Endothelial cell of umbilical vein (primary cell): Measurements from ENCODE around the gene C4BPA. TPM values are rescaled to one million over a fixed set of nuclear protein-coding genes. Genes with fewer than 3 reads are reported as not detected.

Source experiments
- BruUV-seq: library from RNA; stranded (reverse); fragments of 400-500 nt; replicated peaks from 2 replicates; lab custom pipeline; 2021; lab: Mats Ljungman, UMichigan
- CTCF ChIA-PET: fragments of 300-600, 350-600 bp; sonication (Branson Sonifier 250); formaldehyde crosslinking; loops from one replicate; lab custom pipeline; 2021; ENCODE audit warnings: antibody characterized with exemption, inconsistent platforms; lab: Charles Lee
- POLR2A ChIA-PET: fragments of 300-600, 350-600 bp; sonication (Branson Sonifier 250); formaldehyde crosslinking; loops from one replicate; lab custom pipeline; 2021; ENCODE audit warnings: antibody characterized with exemption, inconsistent platforms; lab: Charles Lee
- DNase-seq: peaks from one replicate; pipeline ENCODE4 v3.0.0-alpha.2; 2011; ENCODE audit warnings: low read depth, low spot score
- FAIRE-seq: peaks from 2 replicates; lab custom pipeline; 2011; peaks lifted over from hg19 to GRCh38; lab: Jason Lieb, UNC
- H2AFZ ChIP-seq: 2 replicates; pipeline ENCODE4 v1.6.0; 2012; ENCODE audit warnings: low read depth, low read length, control low read depth, inconsistent platforms
- H3K27ac ChIP-seq: 2 replicates; pipeline ENCODE4 v1.5.1; 2011; ENCODE audit warnings: low read depth, mild to moderate bottlenecking, control low read depth, low read length, moderate library complexity; ENCODE audit not compliant: insufficient read depth
- H3K27me3 ChIP-seq, 2 experiments: 2 replicates each; pipeline versions ENCODE4 v1.6.0 to v1.6.1; 2011; ENCODE audit warnings: low read length in 2 of 2, mixed read lengths in 1 of 2; ENCODE audit not compliant: control insufficient read depth in 2 of 2, insufficient read depth in 2 of 2
- H3K36me3 ChIP-seq, 2 experiments: 2 replicates in 1 of 2; 3 replicates in 1 of 2; pipeline ENCODE4 v1.5.1; 2011; ENCODE audit warnings: low read length in 2 of 2, mild to moderate bottlenecking in 1 of 2, moderate library complexity in 1 of 2; ENCODE audit not compliant: control insufficient read depth in 2 of 2, insufficient read depth in 2 of 2; ENCODE audit errors: extremely low read depth in 1 of 2
- H3K4me1 ChIP-seq: 3 replicates; pipeline ENCODE4 v1.5.1; 2011; ENCODE audit warnings: mild to moderate bottlenecking, low read length; ENCODE audit not compliant: control insufficient read depth, insufficient read depth; ENCODE audit errors: extremely low read depth
- H3K4me2 ChIP-seq: 2 replicates; pipeline ENCODE4 v1.6.1; 2011; ENCODE audit warnings: low read length, control low read depth, mixed read lengths; ENCODE audit not compliant: insufficient read depth
- H3K4me3 ChIP-seq, 3 experiments: fragments of 200-600 bp in 1 of 3; sonication (generic), shearing (Covaris generic) in 1 of 3; replicated peaks in 1 of 3; 2 replicates each; pipeline ENCODE4 v1.5.1; 2011 to 2016; ENCODE audit warnings: control low read depth in 3 of 3, low read length in 3 of 3, mild to moderate bottlenecking in 2 of 3, inconsistent platforms in 1 of 3, low read depth in 1 of 3, moderate library complexity in 1 of 3; ENCODE audit not compliant: insufficient read depth in 1 of 3
- H3K79me2 ChIP-seq: 2 replicates; pipeline ENCODE4 v1.6.0; 2012; ENCODE audit warnings: low read length, inconsistent platforms; ENCODE audit not compliant: control insufficient read depth, insufficient read depth
- H3K9ac ChIP-seq: replicated peaks from 2 replicates; pipeline ENCODE3; 2011; ENCODE audit warnings: low read length, control low read depth; ENCODE audit not compliant: insufficient read depth; ENCODE audit errors: extremely low read depth
- H3K9me1 ChIP-seq: replicated peaks from 3 replicates; pipeline ENCODE4 v1.6.0; 2011; ENCODE audit warnings: mild to moderate bottlenecking, low read length; ENCODE audit not compliant: control insufficient read depth, insufficient read depth; ENCODE audit errors: extremely low read depth
- H3K9me3 ChIP-seq: replicated peaks from 2 replicates; pipeline ENCODE4 v1.5.1; 2012; ENCODE audit warnings: low read length, inconsistent platforms; ENCODE audit not compliant: control insufficient read depth, insufficient read depth
- H4K20me1 ChIP-seq: replicated peaks from 2 replicates; pipeline ENCODE3; 2011; ENCODE audit warnings: mild to moderate bottlenecking, low read length; ENCODE audit not compliant: control insufficient read depth, insufficient read depth; ENCODE audit errors: extremely low read depth
- EZH2 ChIP-seq: IDR thresholded peaks from 2 replicates; pipeline ENCODE4 v1.6.1; 2012; ENCODE audit warnings: borderline replicate concordance, low read depth, mild to moderate bottlenecking, moderate library complexity, low read length, inconsistent platforms; ENCODE audit not compliant: severe bottlenecking
- FOS ChIP-seq: IDR thresholded peaks from 2 replicates; pipeline ENCODE4 v1.6.1; 2011; ENCODE audit warnings: mild to moderate bottlenecking, low read length, moderate library complexity, borderline replicate concordance; ENCODE audit not compliant: insufficient read depth
- GATA2 ChIP-seq: IDR thresholded peaks from 2 replicates; pipeline ENCODE4 v1.7.0; 2011; ENCODE audit warnings: low read depth, mild to moderate bottlenecking, moderate library complexity, mixed read lengths, low read length; ENCODE audit not compliant: insufficient read length, insufficient read depth
- JUN ChIP-seq: IDR thresholded peaks from 2 replicates; pipeline ENCODE4 v1.6.1; 2011; ENCODE audit warnings: borderline replicate concordance, low read depth; ENCODE audit not compliant: insufficient read length, insufficient read depth
- MYC ChIP-seq: IDR thresholded peaks from one replicate; pipeline ENCODE4 v1.6.1; 2011; ENCODE audit warnings: mild to moderate bottlenecking, low read depth, low read length
- POLR2A ChIP-seq: IDR thresholded peaks from 2 replicates; pipeline ENCODE4 v1.6.1; 2012; ENCODE audit warnings: low read depth, mild to moderate bottlenecking, control low read depth, low read length
- POLR2AphosphoS5 ChIP-seq: IDR thresholded peaks from 2 replicates; pipeline ENCODE4 v1.6.1; 2012; ENCODE audit warnings: low read depth, mild to moderate bottlenecking, control low read depth, low read length, moderate library complexity; ENCODE audit not compliant: insufficient read depth
- dilution Hi-C: fragments of 300-500 bp; cut with MboI; formaldehyde crosslinking; loops from one replicate; pipeline ENCODE4 v1.15.0; 2019; ENCODE audit warnings: low sequenced_read_pairs; ENCODE audit not compliant: extremely low pct_ligation_motif_present
- intact Hi-C: fragments of 100-400 bp; cut with micrococcal nuclease; formaldehyde crosslinking; loops from one replicate; pipeline ENCODE4 v1.10.0; 2022
- polyA plus RNA-seq, 4 experiments: library from polyadenylated mRNA; depleted of rRNA in 3 of 4; stranded (reverse) in 3 of 4; unstranded in 1 of 4; fragments of >200 nt; gene quantifications; 2 replicates each; pipeline versions ENCODE4 v1.2.1 to v1.2.3, GENCODE V29; 2011 to 2012; ENCODE audit warnings: missing spikeins in 1 of 4
- total RNA-seq: library from RNA; stranded (reverse); gene quantifications from 2 replicates; pipeline ENCODE4 v1.2.3, GENCODE V29; 2021
- TF ChIP-seq, protein P1 (sequence below): IDR thresholded peaks from 2 replicates; pipeline ENCODE4 v1.6.1; 2011; ENCODE audit not compliant: insufficient read depth, insufficient read length
- TF ChIP-seq, protein P2 (sequence below), 2 donors: IDR thresholded peaks; 1 replicate in 1 of 2; 2 replicates in 1 of 2; pipeline ENCODE4 v1.5.1; 2011; ENCODE audit warnings: low read length in 2 of 2, mild to moderate bottlenecking in 2 of 2, moderate library complexity in 2 of 2, control low read depth in 1 of 2, inconsistent platforms in 1 of 2, low read depth in 1 of 2; ENCODE audit not compliant: insufficient read depth in 1 of 2; ENCODE audit errors: extremely low read depth in 1 of 2

The C4BPA gene
- total and polyA plus RNA-seq, 2 donors (not counting 3 experiments of a cell fraction or from before 2014, with no cell fraction given), result not detected

- DNase-seq (no peak), FAIRE-seq (no peak)
- no peak overlapping the region for H2AFZ ChIP-seq
- H3K27ac ChIP-seq, result no peak overlapping the region
- dilution Hi-C loops (no loop called here), intact Hi-C loops (no loop called here)
- no peaks in the 10 kb centered on the region for H3K9me1 ChIP-seq
- no TSS peak for BruUV-seq
- H3K36me3 ChIP-seq, result no peaks in the 10 kb centered on the region
- H3K4me2 ChIP-seq, result no peak overlapping the region
- no peaks in the 10 kb centered on the region for H3K79me2 ChIP-seq
- no peaks in the 10 kb centered on the region for H3K4me1 ChIP-seq
- H3K9me3 ChIP-seq, result no peaks in the 10 kb centered on the region
- H3K27me3 ChIP-seq, result peaks cover 2 to 3% of the 10 kb centered on the region in 2 experiments
- no peak overlapping the region for H3K4me3 ChIP-seq
- H4K20me1 ChIP-seq, result no peaks in the 10 kb centered on the region
- H3K9ac ChIP-seq, result no peak overlapping the region
- TF ChIP-seq FOS (no peak), MYC (no peak), GATA2 (no peak), POLR2AphosphoS5 (no peak), POLR2A (no peak), EZH2 (no peak), JUN (no peak)
- TF ChIP-seq, protein P1, sequence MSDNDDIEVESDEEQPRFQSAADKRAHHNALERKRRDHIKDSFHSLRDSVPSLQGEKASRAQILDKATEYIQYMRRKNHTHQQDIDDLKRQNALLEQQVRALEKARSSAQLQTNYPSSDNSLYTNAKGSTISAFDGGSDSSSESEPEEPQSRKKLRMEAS, result no peak
- TF ChIP-seq, protein P2, sequence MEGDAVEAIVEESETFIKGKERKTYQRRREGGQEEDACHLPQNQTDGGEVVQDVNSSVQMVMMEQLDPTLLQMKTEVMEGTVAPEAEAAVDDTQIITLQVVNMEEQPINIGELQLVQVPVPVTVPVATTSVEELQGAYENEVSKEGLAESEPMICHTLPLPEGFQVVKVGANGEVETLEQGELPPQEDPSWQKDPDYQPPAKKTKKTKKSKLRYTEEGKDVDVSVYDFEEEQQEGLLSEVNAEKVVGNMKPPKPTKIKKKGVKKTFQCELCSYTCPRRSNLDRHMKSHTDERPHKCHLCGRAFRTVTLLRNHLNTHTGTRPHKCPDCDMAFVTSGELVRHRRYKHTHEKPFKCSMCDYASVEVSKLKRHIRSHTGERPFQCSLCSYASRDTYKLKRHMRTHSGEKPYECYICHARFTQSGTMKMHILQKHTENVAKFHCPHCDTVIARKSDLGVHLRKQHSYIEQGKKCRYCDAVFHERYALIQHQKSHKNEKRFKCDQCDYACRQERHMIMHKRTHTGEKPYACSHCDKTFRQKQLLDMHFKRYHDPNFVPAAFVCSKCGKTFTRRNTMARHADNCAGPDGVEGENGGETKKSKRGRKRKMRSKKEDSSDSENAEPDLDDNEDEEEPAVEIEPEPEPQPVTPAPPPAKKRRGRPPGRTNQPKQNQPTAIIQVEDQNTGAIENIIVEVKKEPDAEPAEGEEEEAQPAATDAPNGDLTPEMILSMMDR (IDR thresholded peaks at IDR 0.05; ENCODE audit: extremely low read depth in 1 of 2, insufficient read depth in 1 of 2, low read depth in 1 of 2, low read length in 2 of 2), result no peak
- CTCF ChIA-PET, result interaction anchor here (0.6 to 5.0 kb wide), 8 partner anchors 13 to 419 kb away, joined by 3 to 181 read pairs (median 6); no protein-coding TSS in a partner anchor
- POLR2A ChIA-PET, result no interaction called here
Measured at GRCh38 chr1:207081088-207081487, 22.9 kb upstream of the C4BPA start.
